IMR-90 (cell line): ENCODE results near the gene KCNJ2. TPM values are rescaled to one million over a fixed set of nuclear protein-coding genes. Genes with fewer than 3 reads are reported as not detected.

ENCODE experiments used
- ATAC-seq: fragments of 200-7000 bp; cut with Tn5 transposase; 2 replicates; pipeline ENCODE4 v1.9.1; 2020; ENCODE audit warnings: low read depth, mild to moderate bottlenecking, moderate library complexity
- BruUV-seq: library from RNA; stranded (reverse); fragments of 400-500 nt; replicated peaks from 2 replicates; lab custom pipeline; 2021; lab: Mats Ljungman, UMichigan
- CTCF ChIA-PET: fragments of 300-600 bp; formaldehyde crosslinking; extraction: SDS; loops from one replicate; lab custom pipeline; 2021; ENCODE audit warnings: antibody characterized with exemption; lab: Yijun Ruan, JAX
- POLR2A ChIA-PET: fragments of 300-600 bp; sonication (Branson Sonifier 250); formaldehyde crosslinking; loops from one replicate; lab custom pipeline; 2022; ENCODE audit warnings: antibody characterized with exemption; ENCODE audit not compliant: unreplicated experiment; lab: Charles Lee
- DNase-seq: peaks from one replicate; pipeline ENCODE4 v3.0.0; 2013
- H2AFZ ChIP-seq: replicated peaks from 2 replicates; pipeline ENCODE3; 2013; ENCODE audit warnings: low read length, mild to moderate bottlenecking; ENCODE audit not compliant: poor library complexity
- H2AK5ac ChIP-seq: 2 replicates; pipeline ENCODE4 v1.6.1; 2013; ENCODE audit warnings: low read depth, low read length, inconsistent platforms
- H2AK9ac ChIP-seq: replicated peaks from 2 replicates; pipeline ENCODE3; 2013; ENCODE audit warnings: mild to moderate bottlenecking, low read depth, low read length, moderate library complexity; ENCODE audit not compliant: poor library complexity
- H2BK120ac ChIP-seq: 2 replicates; pipeline ENCODE4 v1.6.1; 2013; ENCODE audit warnings: low read depth, low read length, inconsistent platforms
- H2BK15ac ChIP-seq: 3 replicates; pipeline ENCODE4 v1.6.1; 2013; ENCODE audit warnings: low read depth, low read length, inconsistent platforms
- H2BK20ac ChIP-seq: 2 replicates; pipeline ENCODE4 v1.6.1; 2013; ENCODE audit warnings: low read depth, mild to moderate bottlenecking, inconsistent platforms, low read length, moderate library complexity
- H2BK5ac ChIP-seq: 2 replicates; pipeline ENCODE4 v1.6.1; 2013; ENCODE audit warnings: mild to moderate bottlenecking, low read depth, low read length, inconsistent platforms; ENCODE audit not compliant: poor library complexity, severe bottlenecking
- H3K14ac ChIP-seq: replicated peaks from 2 replicates; pipeline ENCODE4 v1.6.1; 2013; ENCODE audit warnings: low read depth, low read length, inconsistent platforms
- H3K18ac ChIP-seq: 2 replicates; pipeline ENCODE4 v1.6.1; 2013; ENCODE audit warnings: low read depth, low read length, control low read depth
- H3K23ac ChIP-seq: 2 replicates; pipeline ENCODE4 v1.6.1; 2013; ENCODE audit warnings: low read depth, low read length, inconsistent platforms
- H3K27ac ChIP-seq: 2 replicates; pipeline ENCODE4 v1.5.1; 2013; ENCODE audit warnings: mild to moderate bottlenecking, control low read depth, low read length; ENCODE audit not compliant: insufficient read depth
- H3K27me3 ChIP-seq: 2 replicates; pipeline ENCODE4 v1.6.1; 2013; ENCODE audit warnings: low read length; ENCODE audit not compliant: control insufficient read depth, insufficient read depth
- H3K36me3 ChIP-seq: 2 replicates; pipeline ENCODE4 v1.6.1; 2013; ENCODE audit warnings: low read length, mixed read lengths; ENCODE audit not compliant: control insufficient read depth, insufficient read depth
- H3K4ac ChIP-seq: 2 replicates; pipeline ENCODE4 v1.6.1; 2013; ENCODE audit warnings: low read depth, low read length, inconsistent platforms
- H3K4me1 ChIP-seq: 2 replicates; pipeline ENCODE4 v1.6.1; 2013; ENCODE audit warnings: low read length, mixed read lengths; ENCODE audit not compliant: control insufficient read depth, insufficient read depth
- H3K4me2 ChIP-seq: 2 replicates; pipeline ENCODE4 v1.6.1; 2013; ENCODE audit warnings: low read depth, mild to moderate bottlenecking, control low read depth, low read length, moderate library complexity
- H3K4me3 ChIP-seq: 2 replicates; pipeline ENCODE4 v1.5.1; 2013; ENCODE audit warnings: low read depth, mild to moderate bottlenecking, control low read depth, low read length, moderate library complexity; ENCODE audit not compliant: insufficient read depth
- H3K56ac ChIP-seq: 2 replicates; pipeline ENCODE4 v1.6.1; 2013; ENCODE audit warnings: low read length, inconsistent platforms; ENCODE audit not compliant: insufficient read depth; ENCODE audit errors: extremely low read depth
- H3K79me1 ChIP-seq, 2 experiments: 2 replicates each; pipeline ENCODE4 v1.6.1; 2013; ENCODE audit warnings: low read length in 2 of 2, inconsistent platforms in 1 of 2, low read depth in 1 of 2
- H3K9ac ChIP-seq: 2 replicates; pipeline ENCODE4 v1.6.1; 2013; ENCODE audit warnings: low read depth, low read length, control low read depth
- H3K9me1 ChIP-seq: 2 replicates; pipeline ENCODE4 v1.6.1; 2013; ENCODE audit warnings: low read length, inconsistent platforms; ENCODE audit not compliant: insufficient read depth
- H3K9me3 ChIP-seq: 2 replicates; pipeline ENCODE4 v1.6.1; 2013; ENCODE audit warnings: low read length; ENCODE audit not compliant: control insufficient read depth, insufficient read depth
- H4K20me1 ChIP-seq: 2 replicates; pipeline ENCODE4 v1.6.1; 2013; ENCODE audit warnings: low read length, inconsistent platforms; ENCODE audit not compliant: insufficient read depth
- H4K5ac ChIP-seq: 2 replicates; pipeline ENCODE4 v1.6.1; 2013; ENCODE audit warnings: mild to moderate bottlenecking, low read depth, low read length, control low read depth
- H4K8ac ChIP-seq, 2 experiments: 2 replicates each; pipeline ENCODE4 v1.6.1; 2013; ENCODE audit warnings: low read depth in 2 of 2, low read length in 2 of 2, control low read depth in 1 of 2, inconsistent platforms in 1 of 2
- H4K91ac ChIP-seq: 2 replicates; pipeline ENCODE4 v1.6.1; 2013; ENCODE audit warnings: low read depth, low read length, inconsistent platforms; ENCODE audit not compliant: insufficient read depth
- BHLHE40 ChIP-seq: fragments of 150-350 bp; IDR thresholded peaks from 2 replicates; pipeline ENCODE4 v1.6.1; 2016; ENCODE audit warnings: mild to moderate bottlenecking, low read depth, low read length
- CEBPB ChIP-seq: IDR thresholded peaks from 2 replicates; pipeline ENCODE4 v1.6.1; 2012; ENCODE audit warnings: low read depth, low read length, improper control_type of control experiment
- CTCF ChIP-seq: conservative IDR thresholded peaks from 2 replicates; pipeline ENCODE4 v1.5.1; 2012; ENCODE audit warnings: mild to moderate bottlenecking, low read depth, low read length, improper control_type of control experiment
- FOS ChIP-seq: fragments of 150-350 bp; IDR thresholded peaks from 2 replicates; pipeline ENCODE4 v1.6.1; 2016; ENCODE audit warnings: low read depth, low read length
- MAFK ChIP-seq: IDR thresholded peaks from 2 replicates; pipeline ENCODE4 v1.6.1; 2012; ENCODE audit warnings: low read depth, low read length, improper control_type of control experiment
- MXI1 ChIP-seq: IDR thresholded peaks from 2 replicates; pipeline ENCODE4 v1.6.1; 2012; ENCODE audit warnings: low read depth, mild to moderate bottlenecking, low read length, moderate library complexity, borderline replicate concordance
- NFE2L2 ChIP-seq: fragments of 150-350 bp; IDR thresholded peaks from 2 replicates; pipeline ENCODE4 v1.6.1; 2016; ENCODE audit warnings: low read depth, mild to moderate bottlenecking, low read length
- RAD21 ChIP-seq: IDR thresholded peaks from 2 replicates; pipeline ENCODE4 v1.6.1; 2012; ENCODE audit warnings: low read length, improper control_type of control experiment
- SMC3 ChIP-seq: fragments of 150-350 bp; IDR thresholded peaks from 2 replicates; pipeline ENCODE4 v1.6.1; 2016; ENCODE audit warnings: low read depth, mild to moderate bottlenecking, antibody characterized with exemption, low read length, moderate library complexity
- WGBS, 2 experiments: methylation state at CpG; one replicate each; pipeline versions ENCODE4 v1.1.5 to v1.1.7; 2013; ENCODE audit warnings: missing lambda C conversion rate in 2 of 2; ENCODE audit not compliant: insufficient read length in 1 of 2; ENCODE audit errors: extremely low coverage in 2 of 2; 5-methylcytosine and 5-hydroxymethylcytosine counted together
- dilution Hi-C: fragments of 300-500 bp; cut with HindIII; formaldehyde crosslinking; loops from one replicate; pipeline ENCODE4 v1.14.3; 2018; ENCODE audit warnings: low sequenced_read_pairs; ENCODE audit not compliant: unreplicated experiment
- in situ Hi-C: fragments of 300-500 bp; cut with MboI; formaldehyde crosslinking; loops from 3 replicates; pipeline ENCODE4 v1.14.3; 2019; ENCODE audit warnings: low sequenced_read_pairs, inconsistent platforms, mixed read lengths
- intact Hi-C: fragments of 100-400 bp; cut with micrococcal nuclease; formaldehyde crosslinking; loops from 2 replicates; pipeline ENCODE4 v1.10.0; 2022
- polyA plus RNA-seq, 3 experiments: library from polyadenylated mRNA; depleted of rRNA; stranded (reverse); fragments of >200 nt; gene quantifications; 2 replicates each; pipeline ENCODE4 v1.2.3, GENCODE V29; 2012; ENCODE audit warnings: low replicate concordance in 1 of 3
- total RNA-seq: library from RNA; depleted of rRNA; stranded (reverse); fragments of >200 nt; gene quantifications from 2 replicates; pipeline ENCODE4 v1.2.3, GENCODE V29; 2012

The KCNJ2 gene
- total and polyA plus RNA-seq, 2 of the 4 experiments (the other 2 are of a cell fraction), result 0.55 to 8.6 TPM

GRCh38 chr17:70137451-70138230 is 31.7 kb upstream of the KCNJ2 start:
- peak overlapping the region; percentile 68; the same call in 1 of the 2 replicates for H4K91ac ChIP-seq
- peak overlapping the region; percentile 91 for H3K56ac ChIP-seq
- H3K36me3 ChIP-seq, result no peaks in the 10 kb centered on the region
- H2BK120ac ChIP-seq, result peak overlapping the region; percentile 90
- H2AK5ac ChIP-seq, result no peak overlapping the region
- peak overlapping the region; percentile 87 for H3K14ac ChIP-seq
- H4K5ac ChIP-seq, result peak overlapping the region; percentile 96
- H3K4me2 ChIP-seq, result peak overlapping the region; percentile 96
- H3K18ac ChIP-seq, result peak overlapping the region; percentile 96
- peak overlapping the region; percentile 8 for H2AK9ac ChIP-seq
- H3K9ac ChIP-seq, result peak overlapping the region; percentile 80
- in situ Hi-C loops (no loop called here), intact Hi-C loops (loop anchor here (1.0 to 5.0 kb wide), 6 partner anchors 170 to 568 kb away; no protein-coding TSS in a partner anchor), dilution Hi-C loops (no loop called here)
- no peaks in the 10 kb centered on the region; the same call in 1 of the 2 replicates for H3K9me3 ChIP-seq
- H2BK5ac ChIP-seq, result peak overlapping the region; percentile 94
- no peaks in the 10 kb centered on the region for H3K27me3 ChIP-seq
- WGBS, 2 experiments, result no CpG with 5 or more reads among the region's 9 CpGs
- peak overlapping the region; percentile 13; the same call in 2 of the 3 replicates for H2BK15ac ChIP-seq
- POLR2A ChIA-PET, result no interaction called here
- peak overlapping the region; percentile 47 for H2AFZ ChIP-seq
- TF ChIP-seq BHLHE40, result no peak; the same call in 1 of the 2 replicates
- TF ChIP-seq NFE2L2, result no peak
- TF ChIP-seq FOS, result peak; percentile 29; the same call in 1 of the 2 replicates
- TF ChIP-seq MAFK, result no peak
- peak; percentile 97 for TF ChIP-seq CEBPB
- no peak for TF ChIP-seq SMC3
- TF ChIP-seq RAD21, result peak; percentile 20; the same call in 1 of the 2 replicates
- TF ChIP-seq CTCF, result 0 out of 2 replicates have a peak, but pooled peaks have one; percentile 3
- TF ChIP-seq MXI1, result peak; percentile 13; the same call in 1 of the 2 replicates
- CTCF ChIA-PET, result interaction anchor here (1.0 kb wide), 1 partner anchor 530 kb away, joined by 3 read pairs; no protein-coding TSS in a partner anchor
- peak overlapping the region; percentile 98; the same call in 1 of the 2 replicates for H3K27ac ChIP-seq
- no peaks in the 10 kb centered on the region for H4K20me1 ChIP-seq
- ATAC-seq (peak; percentile 85), DNase-seq (peak; percentile 95)
- no TSS peak for BruUV-seq
- peak overlapping the region; percentile 43 to 85; a peak in 3 of 4 replicates for H4K8ac ChIP-seq
- peak overlapping the region; percentile 78; the same call in 1 of the 2 replicates for H3K23ac ChIP-seq
- peaks cover 14% of the 10 kb centered on the region for H3K4me1 ChIP-seq
- H2BK20ac ChIP-seq, result peak overlapping the region; percentile 93
- H3K9me1 ChIP-seq, result no peaks in the 10 kb centered on the region
- H3K4me3 ChIP-seq, result peak overlapping the region; percentile 59
- peak overlapping the region; percentile 85 for H3K4ac ChIP-seq
- no peaks in the 10 kb centered on the region for H3K79me1 ChIP-seq
